GM23338 (cell line): Measurements from ENCODE around the gene PKHD1. TPM values are rescaled to one million over a fixed set of nuclear protein-coding genes. Genes with fewer than 3 reads are reported as not detected.

Experiments
- ATAC-seq: fragments of 200-7000 bp; cut with Tn5 transposase; 3 replicates; pipeline ENCODE4 v1.9.1; 2020
- DNase-seq: peaks from one replicate; pipeline ENCODE4 v3.0.0-alpha.2; 2015; ENCODE audit warnings: low spot score
- H2AFZ ChIP-seq: fragments of 200-600 bp; sonication (generic); 2 replicates; pipeline ENCODE4 v1.8.0; 2016; ENCODE audit warnings: antibody characterized with exemption, mild to moderate bottlenecking, moderate library complexity
- H3F3A ChIP-seq: fragments of 200-600 bp; sonication (generic); replicated peaks from 2 replicates; pipeline ENCODE4 v1.8.0; 2017; ENCODE audit warnings: antibody characterized with exemption, mixed run types, low read depth
- H3K27ac ChIP-seq: fragments of 200-600 bp; sonication (generic); 2 replicates; pipeline ENCODE4 v1.6.1; 2016; ENCODE audit warnings: low read depth
- H3K27me3 ChIP-seq: fragments of 200-600 bp; sonication (generic); 2 replicates; pipeline ENCODE4 v1.8.0; 2016; ENCODE audit warnings: mild to moderate bottlenecking, mixed run types, moderate library complexity; ENCODE audit not compliant: insufficient read depth
- H3K36me3 ChIP-seq: fragments of 200-600 bp; sonication (generic); 2 replicates; pipeline ENCODE4 v1.8.0; 2016; ENCODE audit warnings: mild to moderate bottlenecking; ENCODE audit not compliant: insufficient read depth
- H3K4me1 ChIP-seq: fragments of 200-600 bp; sonication (generic); 2 replicates; pipeline ENCODE4 v1.8.0; 2016; ENCODE audit warnings: mild to moderate bottlenecking, moderate library complexity; ENCODE audit not compliant: insufficient read depth
- H3K4me2 ChIP-seq: fragments of 200-600 bp; sonication (generic); 2 replicates; pipeline ENCODE4 v1.7.1; 2017; ENCODE audit warnings: mixed run types
- H3K4me3 ChIP-seq: fragments of 200-600 bp; sonication (generic); 2 replicates; pipeline ENCODE4 v1.6.1; 2016; ENCODE audit warnings: mixed run types
- H3K79me2 ChIP-seq: fragments of 200-600 bp; sonication (generic); replicated peaks from 2 replicates; pipeline ENCODE4 v1.8.0; 2017; ENCODE audit warnings: mild to moderate bottlenecking; ENCODE audit not compliant: insufficient read depth
- H3K9me2 ChIP-seq: fragments of 200-600 bp; sonication (generic); 2 replicates; pipeline ENCODE4 v1.8.0; 2017; ENCODE audit not compliant: insufficient read depth
- H4K20me1 ChIP-seq: fragments of 200-600 bp; sonication (generic); replicated peaks from 2 replicates; pipeline ENCODE4 v1.8.0; 2017; ENCODE audit warnings: mild to moderate bottlenecking; ENCODE audit not compliant: insufficient read depth
- H3K27ac Mint-ChIP-seq: 2 replicates; pipeline ENCODE4 v1.8.0; 2020; ENCODE audit warnings: inconsistent platforms, mild to moderate bottlenecking, moderate library complexity, mixed read lengths
- H3K27me3 Mint-ChIP-seq: 3 replicates; pipeline ENCODE4 v1.8.0; 2022; ENCODE audit warnings: low read depth, mild to moderate bottlenecking, moderate library complexity, mixed read lengths, inconsistent platforms; ENCODE audit not compliant: insufficient read depth, poor library complexity
- H3K36me3 Mint-ChIP-seq: 3 replicates; pipeline ENCODE4 v1.8.0; 2021; ENCODE audit warnings: low read depth, mild to moderate bottlenecking, inconsistent platforms, moderate library complexity, mixed read lengths
- H3K4me1 Mint-ChIP-seq: 3 replicates; pipeline ENCODE4 v1.8.0; 2020; ENCODE audit warnings: mild to moderate bottlenecking, inconsistent platforms, mixed read lengths
- H3K4me3 Mint-ChIP-seq: 3 replicates; pipeline ENCODE4 v1.8.0; 2021; ENCODE audit warnings: moderate library complexity, mild to moderate bottlenecking, inconsistent platforms, mixed read lengths
- H3K9me3 Mint-ChIP-seq: 3 replicates; pipeline ENCODE4 v1.8.0; 2020; ENCODE audit warnings: moderate library complexity, mild to moderate bottlenecking, inconsistent platforms, mixed read lengths
- EZH2 ChIP-seq: fragments of 200-600 bp; sonication (generic); IDR thresholded peaks from one replicate; pipeline ENCODE4 v1.8.0; 2017; ENCODE audit warnings: antibody characterized with exemption, mild to moderate bottlenecking, low read depth; ENCODE audit not compliant: unreplicated experiment
- EZH2phosphoT487 ChIP-seq: fragments of 200-600 bp; sonication (generic); IDR thresholded peaks from one replicate; pipeline ENCODE4 v1.8.1; 2018; ENCODE audit warnings: antibody characterized with exemption; ENCODE audit not compliant: unreplicated experiment
- JUNB ChIP-seq: IDR thresholded peaks from one replicate; pipeline ENCODE4 v1.6.1; 2016; ENCODE audit warnings: antibody characterized with exemption; ENCODE audit not compliant: unreplicated experiment
- NANOG ChIP-seq: IDR thresholded peaks from 2 replicates; pipeline ENCODE4 v1.6.1; 2016; ENCODE audit warnings: antibody characterized with exemption, borderline replicate concordance
- POLR2AphosphoS5 ChIP-seq: IDR thresholded peaks from 2 replicates; pipeline ENCODE4 v1.6.1; 2016; ENCODE audit warnings: antibody characterized with exemption, low read depth
- ZNF114 ChIP-seq: fragments of 250-450 bp; sonication (Bioruptor Pico); IDR thresholded peaks from 2 replicates; pipeline ENCODE4 v1.5.0; 2020; ENCODE audit warnings: mild to moderate bottlenecking, moderate library complexity
- ZNF331 ChIP-seq: fragments of 250-450 bp; sonication (Bioruptor Pico); IDR thresholded peaks from 2 replicates; pipeline ENCODE4 v1.5.0; 2020; ENCODE audit warnings: low read depth, mild to moderate bottlenecking, moderate library complexity
- polyA plus RNA-seq: library from polyadenylated mRNA; unstranded; fragments of >200 nt; fragmentation: Nextera tagmentation; extraction: Ambion mirVana; gene quantifications from 2 replicates; pipeline ENCODE4 v1.2.1, GENCODE V29; 2016
- total RNA-seq: library from RNA; depleted of rRNA; stranded (reverse); fragments of >200 nt; shearing (Covaris generic); gene quantifications from 2 replicates; pipeline ENCODE4 v1.2.3, GENCODE V29; 2014
- TF ChIP-seq, protein P1 (sequence below), 2 experiments: fragments of 200-600 bp in 1 of 2; sonication (generic) in 1 of 2; conservative IDR thresholded peaks; 2 replicates each; pipeline versions ENCODE4 v1.5.1 to v1.6.1; 2016 to 2017; ENCODE audit warnings: antibody characterized with exemption in 2 of 2, low read depth in 2 of 2, mild to moderate bottlenecking in 2 of 2, moderate library complexity in 1 of 2
- TF ChIP-seq, protein P2 (sequence below): IDR thresholded peaks from 2 replicates; pipeline ENCODE4 v1.6.1; 2016; ENCODE audit warnings: antibody characterized with exemption
- TF ChIP-seq, protein P3 (sequence below): IDR thresholded peaks from one replicate; pipeline ENCODE4 v1.6.1; 2018; ENCODE audit warnings: antibody characterized with exemption; ENCODE audit not compliant: unreplicated experiment
- TF ChIP-seq, protein P4 (sequence below): fragments of 250-450 bp; sonication (Bioruptor Pico); IDR thresholded peaks from 2 replicates; pipeline ENCODE4 v1.5.0; 2020; ENCODE audit warnings: mild to moderate bottlenecking, moderate library complexity

The PKHD1 gene
- total and polyA plus RNA-seq, 2 experiments from 2014 or later = 0.03 to 0.07 TPM

DNA sequence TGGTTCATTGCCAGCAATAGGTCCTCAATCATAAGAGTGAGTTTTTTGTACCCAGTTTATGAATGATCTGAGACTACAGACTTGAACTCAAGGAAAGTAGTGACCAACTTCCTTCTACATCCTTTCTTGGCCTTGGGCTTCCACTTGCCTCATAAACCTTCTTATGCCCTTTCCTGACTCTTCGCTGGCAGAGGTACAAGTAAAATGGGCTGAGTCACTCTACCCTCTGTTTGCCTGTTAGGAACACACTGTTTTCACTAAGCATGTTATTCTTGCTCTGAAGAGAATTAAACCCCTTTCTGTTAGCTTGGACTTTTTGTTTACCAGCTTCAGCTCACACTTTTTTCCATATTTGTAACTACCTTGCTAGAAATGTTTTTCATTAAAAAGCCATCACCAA, 74.4 kb downstream of the PKHD1 start (continued):
- TF ChIP-seq, protein P1, sequence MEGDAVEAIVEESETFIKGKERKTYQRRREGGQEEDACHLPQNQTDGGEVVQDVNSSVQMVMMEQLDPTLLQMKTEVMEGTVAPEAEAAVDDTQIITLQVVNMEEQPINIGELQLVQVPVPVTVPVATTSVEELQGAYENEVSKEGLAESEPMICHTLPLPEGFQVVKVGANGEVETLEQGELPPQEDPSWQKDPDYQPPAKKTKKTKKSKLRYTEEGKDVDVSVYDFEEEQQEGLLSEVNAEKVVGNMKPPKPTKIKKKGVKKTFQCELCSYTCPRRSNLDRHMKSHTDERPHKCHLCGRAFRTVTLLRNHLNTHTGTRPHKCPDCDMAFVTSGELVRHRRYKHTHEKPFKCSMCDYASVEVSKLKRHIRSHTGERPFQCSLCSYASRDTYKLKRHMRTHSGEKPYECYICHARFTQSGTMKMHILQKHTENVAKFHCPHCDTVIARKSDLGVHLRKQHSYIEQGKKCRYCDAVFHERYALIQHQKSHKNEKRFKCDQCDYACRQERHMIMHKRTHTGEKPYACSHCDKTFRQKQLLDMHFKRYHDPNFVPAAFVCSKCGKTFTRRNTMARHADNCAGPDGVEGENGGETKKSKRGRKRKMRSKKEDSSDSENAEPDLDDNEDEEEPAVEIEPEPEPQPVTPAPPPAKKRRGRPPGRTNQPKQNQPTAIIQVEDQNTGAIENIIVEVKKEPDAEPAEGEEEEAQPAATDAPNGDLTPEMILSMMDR (conservative IDR thresholded peaks at IDR 0.05; ENCODE audit: low read depth in 2 of 2) = no peak
- TF ChIP-seq, protein P2, sequence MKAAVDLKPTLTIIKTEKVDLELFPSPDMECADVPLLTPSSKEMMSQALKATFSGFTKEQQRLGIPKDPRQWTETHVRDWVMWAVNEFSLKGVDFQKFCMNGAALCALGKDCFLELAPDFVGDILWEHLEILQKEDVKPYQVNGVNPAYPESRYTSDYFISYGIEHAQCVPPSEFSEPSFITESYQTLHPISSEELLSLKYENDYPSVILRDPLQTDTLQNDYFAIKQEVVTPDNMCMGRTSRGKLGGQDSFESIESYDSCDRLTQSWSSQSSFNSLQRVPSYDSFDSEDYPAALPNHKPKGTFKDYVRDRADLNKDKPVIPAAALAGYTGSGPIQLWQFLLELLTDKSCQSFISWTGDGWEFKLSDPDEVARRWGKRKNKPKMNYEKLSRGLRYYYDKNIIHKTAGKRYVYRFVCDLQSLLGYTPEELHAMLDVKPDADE = no peak
- TF ChIP-seq JUNB = no peak
- TF ChIP-seq, protein P3, sequence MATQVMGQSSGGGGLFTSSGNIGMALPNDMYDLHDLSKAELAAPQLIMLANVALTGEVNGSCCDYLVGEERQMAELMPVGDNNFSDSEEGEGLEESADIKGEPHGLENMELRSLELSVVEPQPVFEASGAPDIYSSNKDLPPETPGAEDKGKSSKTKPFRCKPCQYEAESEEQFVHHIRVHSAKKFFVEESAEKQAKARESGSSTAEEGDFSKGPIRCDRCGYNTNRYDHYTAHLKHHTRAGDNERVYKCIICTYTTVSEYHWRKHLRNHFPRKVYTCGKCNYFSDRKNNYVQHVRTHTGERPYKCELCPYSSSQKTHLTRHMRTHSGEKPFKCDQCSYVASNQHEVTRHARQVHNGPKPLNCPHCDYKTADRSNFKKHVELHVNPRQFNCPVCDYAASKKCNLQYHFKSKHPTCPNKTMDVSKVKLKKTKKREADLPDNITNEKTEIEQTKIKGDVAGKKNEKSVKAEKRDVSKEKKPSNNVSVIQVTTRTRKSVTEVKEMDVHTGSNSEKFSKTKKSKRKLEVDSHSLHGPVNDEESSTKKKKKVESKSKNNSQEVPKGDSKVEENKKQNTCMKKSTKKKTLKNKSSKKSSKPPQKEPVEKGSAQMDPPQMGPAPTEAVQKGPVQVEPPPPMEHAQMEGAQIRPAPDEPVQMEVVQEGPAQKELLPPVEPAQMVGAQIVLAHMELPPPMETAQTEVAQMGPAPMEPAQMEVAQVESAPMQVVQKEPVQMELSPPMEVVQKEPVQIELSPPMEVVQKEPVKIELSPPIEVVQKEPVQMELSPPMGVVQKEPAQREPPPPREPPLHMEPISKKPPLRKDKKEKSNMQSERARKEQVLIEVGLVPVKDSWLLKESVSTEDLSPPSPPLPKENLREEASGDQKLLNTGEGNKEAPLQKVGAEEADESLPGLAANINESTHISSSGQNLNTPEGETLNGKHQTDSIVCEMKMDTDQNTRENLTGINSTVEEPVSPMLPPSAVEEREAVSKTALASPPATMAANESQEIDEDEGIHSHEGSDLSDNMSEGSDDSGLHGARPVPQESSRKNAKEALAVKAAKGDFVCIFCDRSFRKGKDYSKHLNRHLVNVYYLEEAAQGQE = no peak
- TF ChIP-seq ZNF114 = no peak
- TF ChIP-seq EZH2 = no peak
- TF ChIP-seq NANOG = no peak
- TF ChIP-seq POLR2AphosphoS5 = no peak
- TF ChIP-seq ZNF331 (CRISPR knock-in tag) = no peak

DNA sequence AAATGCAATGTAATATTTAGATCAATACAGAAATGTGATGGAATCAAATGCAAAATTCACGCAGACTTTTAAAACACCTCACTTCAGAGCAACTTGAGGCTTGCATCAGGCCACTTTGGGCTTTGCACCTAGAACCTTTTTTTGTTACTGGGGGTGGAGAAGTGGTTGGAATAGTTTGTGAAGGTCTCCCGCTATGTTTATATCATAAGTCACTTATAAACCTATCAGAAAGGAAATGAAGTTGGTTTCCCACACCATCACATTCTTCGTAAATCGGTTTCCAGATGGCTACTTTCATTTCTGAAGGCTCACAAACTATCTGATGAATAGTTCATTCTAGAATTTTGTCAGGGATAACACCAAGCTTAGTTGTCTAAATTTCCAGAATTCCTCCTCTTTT, 74.8 kb downstream of the PKHD1 start:
- no peaks in the 10 kb centered on the region for H3K36me3 ChIP-seq
- H3K36me3 Mint-ChIP-seq = no peaks in the 10 kb centered on the region
- no peaks in the 10 kb centered on the region for H3K9me3 Mint-ChIP-seq
- ATAC-seq (no peak), DNase-seq (no peak)
- no peaks in the 10 kb centered on the region for H3K79me2 ChIP-seq
- H3K27me3 ChIP-seq = no peaks in the 10 kb centered on the region
- H3K4me1 ChIP-seq = peaks cover 15% of the 10 kb centered on the region
- H3K27ac Mint-ChIP-seq = no peak overlapping the region
- peaks cover 10% of the 10 kb centered on the region; the same call in 2 of the 3 replicates for H3K4me1 Mint-ChIP-seq
- H3K4me2 ChIP-seq = no peak overlapping the region
- H4K20me1 ChIP-seq = no peaks in the 10 kb centered on the region
- H3K9me2 ChIP-seq = peaks cover 4% of the 10 kb centered on the region; the same call in 1 of the 2 replicates
- no peaks in the 10 kb centered on the region for H3F3A ChIP-seq
- H3K27me3 Mint-ChIP-seq = peaks cover 6% of the 10 kb centered on the region
- no peak overlapping the region for H3K27ac ChIP-seq
- no peak overlapping the region for H2AFZ ChIP-seq
- no peak overlapping the region for H3K4me3 Mint-ChIP-seq
- no peak overlapping the region for H3K4me3 ChIP-seq
- TF ChIP-seq, protein P4, sequence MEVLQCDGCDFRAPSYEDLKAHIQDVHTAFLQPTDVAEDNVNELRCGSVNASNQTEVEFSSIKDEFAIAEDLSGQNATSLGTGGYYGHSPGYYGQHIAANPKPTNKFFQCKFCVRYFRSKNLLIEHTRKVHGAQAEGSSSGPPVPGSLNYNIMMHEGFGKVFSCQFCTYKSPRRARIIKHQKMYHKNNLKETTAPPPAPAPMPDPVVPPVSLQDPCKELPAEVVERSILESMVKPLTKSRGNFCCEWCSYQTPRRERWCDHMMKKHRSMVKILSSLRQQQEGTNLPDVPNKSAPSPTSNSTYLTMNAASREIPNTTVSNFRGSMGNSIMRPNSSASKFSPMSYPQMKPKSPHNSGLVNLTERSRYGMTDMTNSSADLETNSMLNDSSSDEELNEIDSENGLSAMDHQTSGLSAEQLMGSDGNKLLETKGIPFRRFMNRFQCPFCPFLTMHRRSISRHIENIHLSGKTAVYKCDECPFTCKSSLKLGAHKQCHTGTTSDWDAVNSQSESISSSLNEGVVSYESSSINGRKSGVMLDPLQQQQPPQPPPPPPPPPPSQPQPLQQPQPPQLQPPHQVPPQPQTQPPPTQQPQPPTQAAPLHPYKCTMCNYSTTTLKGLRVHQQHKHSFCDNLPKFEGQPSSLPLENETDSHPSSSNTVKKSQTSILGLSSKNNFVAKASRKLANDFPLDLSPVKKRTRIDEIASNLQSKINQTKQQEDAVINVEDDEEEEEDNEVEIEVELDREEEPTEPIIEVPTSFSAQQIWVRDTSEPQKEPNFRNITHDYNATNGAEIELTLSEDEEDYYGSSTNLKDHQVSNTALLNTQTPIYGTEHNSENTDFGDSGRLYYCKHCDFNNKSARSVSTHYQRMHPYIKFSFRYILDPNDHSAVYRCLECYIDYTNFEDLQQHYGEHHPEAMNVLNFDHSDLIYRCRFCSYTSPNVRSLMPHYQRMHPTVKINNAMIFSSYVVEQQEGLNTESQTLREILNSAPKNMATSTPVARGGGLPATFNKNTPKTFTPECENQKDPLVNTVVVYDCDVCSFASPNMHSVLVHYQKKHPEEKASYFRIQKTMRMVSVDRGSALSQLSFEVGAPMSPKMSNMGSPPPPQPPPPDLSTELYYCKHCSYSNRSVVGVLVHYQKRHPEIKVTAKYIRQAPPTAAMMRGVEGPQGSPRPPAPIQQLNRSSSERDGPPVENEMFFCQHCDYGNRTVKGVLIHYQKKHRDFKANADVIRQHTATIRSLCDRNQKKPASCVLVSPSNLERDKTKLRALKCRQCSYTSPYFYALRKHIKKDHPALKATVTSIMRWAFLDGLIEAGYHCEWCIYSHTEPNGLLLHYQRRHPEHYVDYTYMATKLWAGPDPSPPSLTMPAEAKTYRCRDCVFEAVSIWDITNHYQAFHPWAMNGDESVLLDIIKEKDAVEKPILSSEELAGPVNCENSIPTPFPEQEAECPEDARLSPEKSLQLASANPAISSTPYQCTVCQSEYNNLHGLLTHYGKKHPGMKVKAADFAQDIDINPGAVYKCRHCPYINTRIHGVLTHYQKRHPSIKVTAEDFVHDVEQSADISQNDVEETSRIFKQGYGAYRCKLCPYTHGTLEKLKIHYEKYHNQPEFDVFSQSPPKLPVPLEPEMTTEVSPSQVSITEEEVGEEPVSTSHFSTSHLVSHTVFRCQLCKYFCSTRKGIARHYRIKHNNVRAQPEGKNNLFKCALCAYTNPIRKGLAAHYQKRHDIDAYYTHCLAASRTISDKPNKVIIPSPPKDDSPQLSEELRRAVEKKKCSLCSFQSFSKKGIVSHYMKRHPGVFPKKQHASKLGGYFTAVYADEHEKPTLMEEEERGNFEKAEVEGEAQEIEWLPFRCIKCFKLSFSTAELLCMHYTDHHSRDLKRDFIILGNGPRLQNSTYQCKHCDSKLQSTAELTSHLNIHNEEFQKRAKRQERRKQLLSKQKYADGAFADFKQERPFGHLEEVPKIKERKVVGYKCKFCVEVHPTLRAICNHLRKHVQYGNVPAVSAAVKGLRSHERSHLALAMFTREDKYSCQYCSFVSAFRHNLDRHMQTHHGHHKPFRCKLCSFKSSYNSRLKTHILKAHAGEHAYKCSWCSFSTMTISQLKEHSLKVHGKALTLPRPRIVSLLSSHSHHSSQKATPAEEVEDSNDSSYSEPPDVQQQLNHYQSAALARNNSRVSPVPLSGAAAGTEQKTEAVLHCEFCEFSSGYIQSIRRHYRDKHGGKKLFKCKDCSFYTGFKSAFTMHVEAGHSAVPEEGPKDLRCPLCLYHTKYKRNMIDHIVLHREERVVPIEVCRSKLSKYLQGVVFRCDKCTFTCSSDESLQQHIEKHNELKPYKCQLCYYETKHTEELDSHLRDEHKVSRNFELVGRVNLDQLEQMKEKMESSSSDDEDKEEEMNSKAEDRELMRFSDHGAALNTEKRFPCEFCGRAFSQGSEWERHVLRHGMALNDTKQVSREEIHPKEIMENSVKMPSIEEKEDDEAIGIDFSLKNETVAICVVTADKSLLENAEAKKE (CRISPR knock-in tag) = no peak
- TF ChIP-seq JUNB (no peak), ZNF114 (no peak), EZH2phosphoT487 (no peak), NANOG (no peak), EZH2 (no peak)
